H1 (cell line): Measurements from ENCODE around the gene AMOT. TPM values are rescaled to one million over a fixed set of nuclear protein-coding genes. Genes with fewer than 3 reads are reported as not detected.
A peak's percentile ranks its signal among the peaks of the same experiment; 100 is the strongest.

Experiments used
- CTCF ChIA-PET: fragments of 300-600 bp; sonication (Branson Sonifier 250); formaldehyde crosslinking; loops from one replicate; lab custom pipeline; 2021; ENCODE audit not compliant: partially characterized antibody; lab: Charles Lee
- POLR2A ChIA-PET: fragments of 300-600 bp; sonication (Branson Sonifier 250); formaldehyde crosslinking; loops from one replicate; lab custom pipeline; 2021; ENCODE audit warnings: inconsistent platforms; ENCODE audit not compliant: partially characterized antibody; lab: Charles Lee
- DNase-seq, 2 experiments: peaks; one replicate each; pipeline versions ENCODE4 v3.0.0 to v3.0.0-alpha.2; 2010 to 2022; ENCODE audit warnings: low spot score in 2 of 2, low read depth in 1 of 2, mixed read lengths in 1 of 2
- FAIRE-seq: peaks from 2 replicates; lab custom pipeline; 2011; peaks lifted over from hg19 to GRCh38; lab: Jason Lieb, UNC
- H2AFZ ChIP-seq: 2 replicates; pipeline ENCODE4 v1.8.1; 2012; ENCODE audit warnings: low read length, inconsistent platforms
- H2AK5ac ChIP-seq: 2 replicates; pipeline ENCODE4 v1.6.1; 2013; ENCODE audit warnings: low read depth, low read length
- H2BK120ac ChIP-seq: replicated peaks from 2 replicates; pipeline ENCODE3; 2013; ENCODE audit warnings: low read depth, low read length, inconsistent platforms
- H2BK12ac ChIP-seq: 2 replicates; pipeline ENCODE4 v1.6.1; 2013; ENCODE audit warnings: low read depth, low read length
- H2BK15ac ChIP-seq: 2 replicates; pipeline ENCODE4 v1.6.1; 2013; ENCODE audit warnings: low read length
- H2BK20ac ChIP-seq: 2 replicates; pipeline ENCODE4 v1.6.1; 2013; ENCODE audit warnings: low read length
- H2BK5ac ChIP-seq: 2 replicates; pipeline ENCODE4 v1.6.1; 2013; ENCODE audit warnings: low read depth, low read length
- H3K14ac ChIP-seq: 2 replicates; pipeline ENCODE4 v1.6.1; 2013; ENCODE audit warnings: inconsistent platforms; ENCODE audit not compliant: insufficient read length
- H3K18ac ChIP-seq: 2 replicates; pipeline ENCODE4 v1.6.1; 2013; ENCODE audit warnings: low read length; ENCODE audit errors: extremely low read depth
- H3K23ac ChIP-seq: 2 replicates; pipeline ENCODE4 v1.6.1; 2013; ENCODE audit warnings: inconsistent platforms; ENCODE audit not compliant: insufficient read length
- H3K23me2 ChIP-seq: 2 replicates; pipeline ENCODE4 v1.6.1; 2013; ENCODE audit warnings: low read depth, low read length
- H3K27ac ChIP-seq: 2 replicates; pipeline ENCODE4 v1.6.1; 2011; ENCODE audit warnings: low read depth, low read length, inconsistent platforms
- H3K27me3 ChIP-seq, 4 experiments: replicated peaks in 1 of 4; 1 replicate in 1 of 4; 2 replicates in 3 of 4; pipeline versions ENCODE4 v1.6.1 to v1.8.1; 2011 to 2013; ENCODE audit warnings: low read length in 3 of 4, mild to moderate bottlenecking in 3 of 4, inconsistent platforms in 2 of 4, mixed read lengths in 2 of 4, moderate library complexity in 1 of 4; ENCODE audit not compliant: control insufficient read depth in 3 of 4, insufficient read depth in 3 of 4; ENCODE audit errors: extremely low read depth in 1 of 4
- H3K36me3 ChIP-seq, 4 experiments: 2 replicates each; pipeline versions ENCODE4 v1.6.1 to v1.8.1; 2011 to 2013; ENCODE audit warnings: mild to moderate bottlenecking in 4 of 4, low read length in 3 of 4, moderate library complexity in 2 of 4, control low read depth in 1 of 4, inconsistent platforms in 1 of 4; ENCODE audit not compliant: insufficient read depth in 4 of 4, control insufficient read depth in 2 of 4
- H3K4ac ChIP-seq: replicated peaks from 2 replicates; pipeline ENCODE3; 2013; ENCODE audit warnings: low read length, low read depth, mixed read lengths, inconsistent platforms; ENCODE audit not compliant: insufficient read length
- H3K4me1 ChIP-seq, 4 experiments: replicated peaks in 1 of 4; 1 replicate in 1 of 4; 2 replicates in 3 of 4; pipeline versions ENCODE4 v1.6.1 to v1.8.1; 2011 to 2013; ENCODE audit warnings: low read length in 3 of 4, inconsistent platforms in 2 of 4, mixed read lengths in 1 of 4; ENCODE audit not compliant: insufficient read depth in 4 of 4, control insufficient read depth in 3 of 4
- H3K4me2 ChIP-seq, 2 experiments: 2 replicates each; pipeline versions ENCODE4 v1.6.1 to v1.8.1; 2011 to 2013; ENCODE audit warnings: low read depth in 2 of 2, low read length in 2 of 2, control low read depth in 1 of 2, inconsistent platforms in 1 of 2, mild to moderate bottlenecking in 1 of 2; ENCODE audit not compliant: insufficient read depth in 1 of 2
- H3K4me3 ChIP-seq, 4 experiments: fragments of 200-600, 300-600 bp in 1 of 4; sonication (generic), shearing (Covaris generic), sonication (Bioruptor Twin) in 1 of 4; 2 replicates each; pipeline versions ENCODE4 v1.5.1 to v1.8.1; 2011 to 2016; ENCODE audit warnings: low read length in 4 of 4, low read depth in 3 of 4, control low read depth in 2 of 4, inconsistent platforms in 2 of 4, mild to moderate bottlenecking in 2 of 4, mixed read lengths in 1 of 4, moderate library complexity in 1 of 4; ENCODE audit not compliant: insufficient read depth in 2 of 4; ENCODE audit errors: extremely low read depth in 1 of 4
- H3K56ac ChIP-seq: replicated peaks from 2 replicates; pipeline ENCODE3; 2013; ENCODE audit warnings: low read depth, mild to moderate bottlenecking, mixed read lengths, low read length, inconsistent platforms; ENCODE audit not compliant: insufficient read length
- H3K79me1 ChIP-seq: 2 replicates; pipeline ENCODE4 v1.6.1; 2013; ENCODE audit warnings: low read depth, low read length, control low read depth
- H3K79me2 ChIP-seq, 2 experiments: 2 replicates each; pipeline versions ENCODE4 v1.6.1 to v1.8.1; 2012 to 2013; ENCODE audit warnings: low read length in 2 of 2, mild to moderate bottlenecking in 2 of 2, inconsistent platforms in 1 of 2; ENCODE audit not compliant: insufficient read depth in 2 of 2, control insufficient read depth in 1 of 2
- H3K9ac ChIP-seq, 4 experiments: replicated peaks in 1 of 4; 1 replicate in 1 of 4; 2 replicates in 3 of 4; pipeline versions ENCODE4 v1.6.1 to v1.8.1; 2011 to 2013; ENCODE audit warnings: low read depth in 3 of 4, low read length in 3 of 4, control low read depth in 2 of 4, mild to moderate bottlenecking in 2 of 4, moderate library complexity in 2 of 4, inconsistent platforms in 1 of 4; ENCODE audit errors: extremely low read depth in 1 of 4
- H3K9me3 ChIP-seq, 2 experiments: 2 replicates each; pipeline versions ENCODE4 v1.6.1 to v1.8.1; 2012 to 2013; ENCODE audit warnings: mild to moderate bottlenecking in 2 of 2, moderate library complexity in 2 of 2, control low read depth in 1 of 2, inconsistent platforms in 1 of 2, low read depth in 1 of 2, low read length in 1 of 2, mixed read lengths in 1 of 2; ENCODE audit not compliant: insufficient read depth in 2 of 2
- H4K20me1 ChIP-seq, 2 experiments: replicated peaks in 1 of 2; 2 replicates each; pipeline versions ENCODE3 to v1.8.1; 2011 to 2013; ENCODE audit warnings: inconsistent platforms in 2 of 2, low read length in 2 of 2, mild to moderate bottlenecking in 1 of 2; ENCODE audit not compliant: insufficient read depth in 2 of 2, control insufficient read depth in 1 of 2
- H4K5ac ChIP-seq: 2 replicates; pipeline ENCODE4 v1.6.1; 2013; ENCODE audit warnings: low read length, low read depth, mixed read lengths, inconsistent platforms; ENCODE audit not compliant: insufficient read length
- H4K8ac ChIP-seq: 2 replicates; pipeline ENCODE4 v1.8.0; 2013; ENCODE audit warnings: mild to moderate bottlenecking, moderate library complexity, low read length, inconsistent platforms; ENCODE audit not compliant: insufficient read depth; ENCODE audit errors: extremely low read depth
- H4K91ac ChIP-seq: replicated peaks from 2 replicates; pipeline ENCODE3; 2013; ENCODE audit warnings: low read length, mixed read lengths, inconsistent platforms; ENCODE audit not compliant: insufficient read length
- MAX ChIP-seq: IDR thresholded peaks from 2 replicates; pipeline ENCODE4 v1.6.1; 2012; ENCODE audit warnings: inconsistent platforms
- RNF2 ChIP-seq: fragments of 200-900, 300-1000 bp; sonication (generic); IDR thresholded peaks from 2 replicates; pipeline ENCODE4 v1.7.1; 2016; ENCODE audit warnings: borderline replicate concordance, low read depth, mild to moderate bottlenecking, antibody characterized with exemption, low read length; ENCODE audit not compliant: poor library complexity, severe bottlenecking; ENCODE audit errors: missing control alignments
- WGBS, 2 experiments: shearing (Covaris generic) in 1 of 2; methylation state at CpG; one replicate each; pipeline versions ENCODE4 v1.1.6 to v1.1.7; 2013 to 2015; ENCODE audit warnings: low lambda C conversion rate in 2 of 2, mixed read lengths in 2 of 2, inconsistent platforms in 1 of 2, low coverage in 1 of 2, missing lambda C conversion rate in 1 of 2; ENCODE audit not compliant: insufficient replicate concordance in 2 of 2, insufficient coverage in 1 of 2, insufficient read length in 1 of 2; ENCODE audit errors: extremely low coverage in 1 of 2, missing lambda C conversion rate in 1 of 2; 5-methylcytosine and 5-hydroxymethylcytosine counted together
- polyA plus RNA-seq, 7 experiments: library from polyadenylated mRNA; depleted of rRNA in 3 of 7; stranded (reverse) in 5 of 7; unstranded in 2 of 7; fragments of >200 nt in 5 of 7; fragments of 200-250 nt in 2 of 7; gene quantifications; 1 replicate in 5 of 7; 2 replicates in 1 of 7; 4 replicates in 1 of 7; pipeline versions ENCODE4 v1.2.1 to v1.2.3, GENCODE V29; 2011 to 2013; ENCODE audit warnings: missing spikeins in 2 of 7, mixed read lengths in 2 of 7
- total RNA-seq: library from RNA; stranded (reverse); fragmentation: NEBNext Ultra II Directional; extraction: Animal tissue kit (Norgen Biotek cat#: 25700); gene quantifications from 2 replicates; pipeline ENCODE4 v1.2.1, GENCODE V29; 2021

Gene AMOT
- total and polyA plus RNA-seq, 2 of the 8 experiments (the other 6 are each of a cell fraction or from before 2014, with no cell fraction given), result 2.3 to 7.1 TPM

- H3K23ac ChIP-seq, result no peak overlapping the region
- no peak overlapping the region for H3K4ac ChIP-seq
- H2AK5ac ChIP-seq, result no peak overlapping the region
- FAIRE-seq (no peak), DNase-seq (no peak)
- H3K27ac ChIP-seq, result no peak overlapping the region
- H2BK12ac ChIP-seq, result no peak overlapping the region
- no peak overlapping the region for H3K4me3 ChIP-seq
- H3K79me2 ChIP-seq, result no peaks in the 10 kb centered on the region
- H2BK20ac ChIP-seq, result no peak overlapping the region
- H2BK5ac ChIP-seq, result 0 out of 2 replicates have a peak overlapping the region, but pooled peaks have one; percentile 44
- no peak overlapping the region for H4K5ac ChIP-seq
- H3K9ac ChIP-seq, result no peak overlapping the region
- H2BK120ac ChIP-seq, result no peak overlapping the region
- no peaks in the 10 kb centered on the region for H3K23me2 ChIP-seq
- no peak overlapping the region for H4K91ac ChIP-seq
- H3K18ac ChIP-seq, result no peak overlapping the region; the same call in 1 of the 2 replicates
- H3K79me1 ChIP-seq, result no peaks in the 10 kb centered on the region
- CTCF ChIA-PET, result no interaction called here
- H2BK15ac ChIP-seq, result no peak overlapping the region
- no peaks in the 10 kb centered on the region for H3K27me3 ChIP-seq
- no peak overlapping the region for H3K14ac ChIP-seq
- H3K56ac ChIP-seq, result no peak overlapping the region
- no peak overlapping the region; the same call in 1 of the 2 replicates for H2AFZ ChIP-seq
- TF ChIP-seq MAX, result peak; percentile 32; the same call in 1 of the 2 replicates
- no peak for TF ChIP-seq RNF2
- POLR2A ChIA-PET, result no interaction called here
- no peaks in the 10 kb centered on the region; a peak in 1 of 7 replicates for H3K4me1 ChIP-seq
- WGBS, 2 experiments, result 71% methylated on average over 10 of the region's 11 CpGs; no CpG with 5 or more reads in 1 of the 2 experiments
- no peaks in the 10 kb centered on the region for H3K9me3 ChIP-seq
- H3K4me2 ChIP-seq, result no peak overlapping the region
- no peaks in the 10 kb centered on the region for H4K20me1 ChIP-seq
- no peaks in the 10 kb centered on the region for H3K36me3 ChIP-seq
- H4K8ac ChIP-seq, result no peak overlapping the region
Observed at GRCh38 chrX:112818114-112819007, 22.3 kb downstream of the AMOT start.
